ENCODE measurements around the gene LSP1.

Gene LSP1

GRCh38 chr11:1863352-1864216 is 10.7 kb downstream of the LSP1 start:
- Histone ChIP-seq H3K27me3 (ENCODE audit: insufficient read depth, low read length) (no peaks in the 10 kb centered on the region), H2AFZ (ENCODE audit: low read depth, low read length) (no peak overlapping the region), H3K4me3 (ENCODE audit: low read length) (no peak overlapping the region), H3K9me3 (ENCODE audit: low read length) (no peaks in the 10 kb centered on the region), H3K4me1 (ENCODE audit: insufficient read depth, low read length) (peaks cover 13% of the 10 kb centered on the region), H3K36me3 (ENCODE audit: insufficient read depth, low read length) (no peaks in the 10 kb centered on the region)

GRCh38 chr11:1864231-1864630 is 11.3 kb downstream of the LSP1 start:
- H3K4me1 ChIP-seq (ENCODE audit: insufficient read depth, low read length) = peaks cover 13% of the 10 kb centered on the region
- H3K9me3 ChIP-seq (ENCODE audit: low read length) = no peaks in the 10 kb centered on the region
- no peak overlapping the region for H2AFZ ChIP-seq (ENCODE audit: low read depth, low read length)
- H3K27me3 ChIP-seq (ENCODE audit: insufficient read depth, low read length) = no peaks in the 10 kb centered on the region
- H3K4me3 ChIP-seq (ENCODE audit: low read length) = no peak overlapping the region
- H3K36me3 ChIP-seq (ENCODE audit: insufficient read depth, low read length) = no peaks in the 10 kb centered on the region

GRCh38 chr11:1864831-1865665 is 12.2 kb downstream of the LSP1 start:
- H3K36me3 ChIP-seq (ENCODE audit: insufficient read depth, low read length) = no peaks in the 10 kb centered on the region
- H3K4me1 ChIP-seq (ENCODE audit: insufficient read depth, low read length) = peaks cover 13% of the 10 kb centered on the region
- no peak overlapping the region for H3K4me3 ChIP-seq (ENCODE audit: low read length)
- H3K27me3 ChIP-seq (ENCODE audit: insufficient read depth, low read length) = no peaks in the 10 kb centered on the region
- no peaks in the 10 kb centered on the region for H3K9me3 ChIP-seq (ENCODE audit: low read length)
- no peak overlapping the region for H2AFZ ChIP-seq (ENCODE audit: low read depth, low read length)

DNA sequence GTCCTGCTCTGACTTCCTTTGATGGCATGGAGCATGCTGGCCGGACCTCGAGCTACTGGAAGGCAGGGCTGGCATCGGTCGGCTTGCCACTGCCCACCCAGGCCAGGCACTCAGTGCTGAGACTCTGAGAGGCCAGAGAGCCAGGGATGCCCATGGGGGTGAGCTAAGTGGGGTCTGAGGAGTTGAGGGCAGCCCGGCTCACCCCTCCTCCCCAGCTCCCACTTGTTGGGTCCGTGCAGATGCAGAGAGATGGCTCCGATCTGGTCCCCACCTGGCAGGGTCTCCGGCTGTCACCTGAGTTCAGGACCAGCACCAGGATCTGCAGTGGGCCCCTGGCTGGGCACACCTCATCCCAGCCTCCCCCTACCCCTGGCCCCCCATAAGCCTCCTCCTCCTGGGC is 13.3 kb downstream of the LSP1 start:
- no peaks in the 10 kb centered on the region for H3K9me3 ChIP-seq (ENCODE audit: low read length)
- no peak overlapping the region for H2AFZ ChIP-seq (ENCODE audit: low read depth, low read length)

GRCh38 chr11:1866776-1867175 is 13.9 kb downstream of the LSP1 start:
- Histone ChIP-seq H3K4me1 (ENCODE audit: insufficient read depth, low read length) (peaks cover 13% of the 10 kb centered on the region), H3K36me3 (ENCODE audit: insufficient read depth, low read length) (no peaks in the 10 kb centered on the region), H3K4me3 (ENCODE audit: low read length) (no peak overlapping the region), H3K27me3 (ENCODE audit: insufficient read depth, low read length) (no peaks in the 10 kb centered on the region), H2AFZ (ENCODE audit: low read depth, low read length) (no peak overlapping the region), H3K9me3 (ENCODE audit: low read length) (no peaks in the 10 kb centered on the region)

More for the DNA sequence above, 13.3 kb downstream of the LSP1 start:
- peaks cover 13% of the 10 kb centered on the region for H3K4me1 ChIP-seq (ENCODE audit: insufficient read depth, low read length)
- H3K4me3 ChIP-seq (ENCODE audit: low read length) = no peak overlapping the region
- H3K36me3 ChIP-seq (ENCODE audit: insufficient read depth, low read length) = no peaks in the 10 kb centered on the region
- H3K27me3 ChIP-seq (ENCODE audit: insufficient read depth, low read length) = no peaks in the 10 kb centered on the region

GRCh38 chr11:1867381-1867780 is 14.5 kb downstream of the LSP1 start:
- H3K27me3 ChIP-seq (ENCODE audit: insufficient read depth, low read length) = no peaks in the 10 kb centered on the region
- peaks cover 13% of the 10 kb centered on the region for H3K4me1 ChIP-seq (ENCODE audit: insufficient read depth, low read length)
- no peak overlapping the region for H3K4me3 ChIP-seq (ENCODE audit: low read length)
- H3K36me3 ChIP-seq (ENCODE audit: insufficient read depth, low read length) = no peaks in the 10 kb centered on the region
- no peaks in the 10 kb centered on the region for H3K9me3 ChIP-seq (ENCODE audit: low read length)
- no peak overlapping the region for H2AFZ ChIP-seq (ENCODE audit: low read depth, low read length)

- Histone ChIP-seq H3K9me3 (ENCODE audit: low read length) (no peaks in the 10 kb centered on the region), H3K27me3 (ENCODE audit: insufficient read depth, low read length) (no peaks in the 10 kb centered on the region)
Measured at GRCh38 chr11:1868056-1868635, 15.3 kb downstream of the LSP1 start.

GRCh38 chr11:1868636-1869291 is 15.9 kb downstream of the LSP1 start:
- Histone ChIP-seq H3K4me3 (ENCODE audit: low read length) (no peak overlapping the region), H3K9me3 (ENCODE audit: low read length) (no peaks in the 10 kb centered on the region), H3K4me1 (ENCODE audit: insufficient read depth, low read length) (peaks cover 13% of the 10 kb centered on the region)

More at GRCh38 chr11:1868056-1868635, 15.3 kb downstream of the LSP1 start:
- Histone ChIP-seq H2AFZ (ENCODE audit: low read depth, low read length) (no peak overlapping the region), H3K36me3 (ENCODE audit: insufficient read depth, low read length) (no peaks in the 10 kb centered on the region), H3K4me1 (ENCODE audit: insufficient read depth, low read length) (peaks cover 13% of the 10 kb centered on the region), H3K4me3 (ENCODE audit: low read length) (no peak overlapping the region)

DNA sequence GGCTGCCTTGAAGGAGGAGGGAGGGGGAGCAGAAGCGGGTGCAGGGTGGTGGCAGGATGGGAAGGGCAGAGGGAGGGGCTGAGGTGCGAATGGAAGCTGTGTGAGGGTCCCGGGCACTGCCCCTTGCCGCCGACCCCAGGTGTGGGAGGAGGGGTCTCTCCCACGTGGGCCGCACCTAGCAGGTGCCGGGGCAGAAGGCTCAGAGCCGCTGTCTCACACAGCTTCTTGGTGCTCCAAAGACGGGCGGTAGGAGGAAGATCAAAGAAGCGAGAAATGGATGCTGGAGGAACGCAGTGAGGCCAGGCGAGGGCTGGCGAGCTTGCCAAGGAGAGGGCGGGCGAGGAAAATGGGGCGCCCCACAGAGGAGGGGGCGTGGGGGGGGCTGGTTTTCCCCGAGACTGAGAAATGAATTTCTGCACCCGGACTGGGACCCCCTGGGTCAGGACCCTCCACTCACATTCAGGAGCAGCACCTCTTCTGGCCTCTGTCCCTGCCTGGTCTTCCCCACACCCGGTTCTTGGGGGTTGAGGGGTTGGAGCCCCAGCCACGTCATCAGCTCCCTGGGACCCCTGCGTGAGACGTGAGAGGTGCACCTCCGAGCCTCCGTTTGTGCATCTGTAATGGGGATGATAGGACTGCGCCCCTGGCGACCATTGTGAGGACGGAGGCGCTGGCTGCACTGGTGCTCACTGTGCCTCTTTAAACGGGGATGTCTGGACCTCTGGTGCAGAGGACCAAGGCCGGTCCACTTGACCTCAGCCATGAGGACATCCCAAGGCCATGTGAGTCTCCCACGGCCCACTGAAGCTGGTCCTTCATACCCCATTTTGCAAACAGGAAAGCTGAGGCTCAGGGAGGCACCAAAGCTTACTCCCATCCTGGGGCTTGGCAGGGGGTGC is 16.8 kb downstream of the LSP1 start:
- no peaks in the 10 kb centered on the region for H3K9me3 ChIP-seq (ENCODE audit: low read length)
- H3K36me3 ChIP-seq (ENCODE audit: insufficient read depth, low read length) = no peaks in the 10 kb centered on the region
- no peak overlapping the region for H3K4me3 ChIP-seq (ENCODE audit: low read length)

More at GRCh38 chr11:1868636-1869291, 15.9 kb downstream of the LSP1 start:
- Histone ChIP-seq H3K36me3 (ENCODE audit: insufficient read depth, low read length) (no peaks in the 10 kb centered on the region), H2AFZ (ENCODE audit: low read depth, low read length) (no peak overlapping the region), H3K27me3 (ENCODE audit: insufficient read depth, low read length) (no peaks in the 10 kb centered on the region)

DNA sequence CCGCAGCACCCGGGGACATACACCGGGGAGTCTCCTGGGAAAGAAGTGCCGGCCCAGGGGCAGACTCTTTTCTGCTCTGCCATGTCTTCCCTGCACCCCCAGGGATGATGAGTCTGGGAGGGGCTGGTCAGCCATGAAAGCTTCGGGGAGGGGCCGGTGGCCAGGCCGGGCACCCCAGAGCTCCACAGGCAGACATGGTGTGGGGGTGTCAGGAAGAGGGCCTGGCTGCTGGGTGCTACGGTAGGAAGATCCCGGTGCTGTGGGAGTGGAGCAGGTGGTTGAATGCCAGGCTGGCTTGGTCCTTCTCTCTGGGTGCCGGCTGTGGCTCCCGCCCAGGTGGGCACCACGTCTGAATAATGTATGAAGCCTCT is 17.4 kb downstream of the LSP1 start:
- no peaks in the 10 kb centered on the region for H3K27me3 ChIP-seq (ENCODE audit: insufficient read depth, low read length)
- no peaks in the 10 kb centered on the region for H3K9me3 ChIP-seq (ENCODE audit: low read length)
- H3K36me3 ChIP-seq (ENCODE audit: insufficient read depth, low read length) = no peaks in the 10 kb centered on the region
- H2AFZ ChIP-seq (ENCODE audit: low read depth, low read length) = no peak overlapping the region
- H3K4me1 ChIP-seq (ENCODE audit: insufficient read depth, low read length) = no peaks in the 10 kb centered on the region
- H3K4me3 ChIP-seq (ENCODE audit: low read length) = no peak overlapping the region

More for the DNA sequence above, 16.8 kb downstream of the LSP1 start:
- Histone ChIP-seq H2AFZ (ENCODE audit: low read depth, low read length) (no peak overlapping the region), H3K27me3 (ENCODE audit: insufficient read depth, low read length) (no peaks in the 10 kb centered on the region), H3K4me1 (ENCODE audit: insufficient read depth, low read length) (peaks cover 6% of the 10 kb centered on the region)

DNA sequence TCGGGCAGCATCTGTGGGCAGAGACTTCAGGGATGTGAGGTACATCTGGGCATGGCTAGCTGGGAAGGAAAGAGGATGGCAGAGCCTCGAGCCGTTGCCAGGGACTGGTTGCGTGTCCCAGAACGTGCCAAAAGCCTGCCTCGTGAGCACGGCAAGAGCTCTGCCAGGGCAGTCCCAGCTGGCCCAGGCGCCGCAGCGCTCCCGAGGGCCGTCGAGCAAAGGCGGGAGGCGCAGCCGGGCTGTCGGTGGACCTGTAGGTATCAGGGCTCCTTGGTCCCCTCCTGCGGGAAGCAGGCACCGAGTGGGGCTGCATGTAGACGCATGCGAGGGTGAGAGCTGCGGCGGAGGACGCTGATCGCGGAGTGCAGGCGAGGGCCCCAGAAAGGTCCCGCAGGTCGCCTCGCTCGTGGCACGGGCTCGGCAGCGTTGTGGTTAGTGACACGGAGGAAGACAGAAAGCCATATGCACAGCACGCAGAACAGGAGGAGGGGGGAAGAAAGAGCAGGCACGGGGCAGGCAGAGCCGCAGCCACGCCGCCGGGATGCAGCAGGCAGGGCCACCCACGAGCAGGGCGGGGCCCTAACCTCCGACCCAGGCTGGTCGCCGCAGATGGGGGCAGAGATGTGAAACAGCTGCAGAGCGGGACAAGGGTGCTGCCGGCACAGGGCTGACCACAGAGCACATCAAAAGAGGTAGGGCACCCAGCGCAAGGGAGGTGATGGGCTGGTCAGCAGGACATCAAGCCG is 18.0 kb downstream of the LSP1 start:
- Histone ChIP-seq H3K9me3 (ENCODE audit: low read length) (no peaks in the 10 kb centered on the region), H3K4me1 (ENCODE audit: insufficient read depth, low read length) (no peaks in the 10 kb centered on the region), H3K27me3 (ENCODE audit: insufficient read depth, low read length) (no peaks in the 10 kb centered on the region), H2AFZ (ENCODE audit: low read depth, low read length) (no peak overlapping the region), H3K36me3 (ENCODE audit: insufficient read depth, low read length) (no peaks in the 10 kb centered on the region), H3K4me3 (ENCODE audit: low read length) (no peak overlapping the region)
